ENCODE results near the gene CNTN5.

The CNTN5 gene

GRCh38 chr11:100205926-100206325 is 1185.2 kb downstream of the CNTN5 start:
- Histone ChIP-seq H2BK12ac (ENCODE audit: low read length in 2 of 2) (no peak overlapping the region), H3K4ac (ENCODE audit: low read depth in 1 of 2, low read length in 2 of 2) (no peak overlapping the region), H2AK5ac (ENCODE audit: low read length, severe bottlenecking) (no peak overlapping the region), H4K91ac (ENCODE audit: low read length) (no peak overlapping the region), H3K14ac (ENCODE audit: low read length in 2 of 2) (no peak overlapping the region), H3K4me3 (ENCODE audit: insufficient read depth in 1 of 2, low read depth in 1 of 2, low read length in 2 of 2) (no peak overlapping the region), H3K18ac (ENCODE audit: low read depth in 1 of 2, low read length in 2 of 2) (no peak overlapping the region), H3K9ac (ENCODE audit: low read length) (no peak overlapping the region), H3K27ac (ENCODE audit: low read length, poor library complexity, severe bottlenecking) (no peak overlapping the region), H2BK120ac (ENCODE audit: low read depth, low read length) (no peak overlapping the region), H4K8ac (ENCODE audit: low read length) (no peak overlapping the region), H2AFZ (ENCODE audit: low read depth, low read length) (no peak overlapping the region), H3K4me2 (ENCODE audit: low read length, poor library complexity, severe bottlenecking) (no peak overlapping the region), H2BK5ac (ENCODE audit: low read depth, low read length, poor library complexity, severe bottlenecking) (no peak overlapping the region), H3K9me3 (ENCODE audit: control insufficient read depth, low read length) (no peaks in the 10 kb centered on the region), H3K36me3 (ENCODE audit: control insufficient read depth in 1 of 2, insufficient read depth in 2 of 2, low read depth in 1 of 2, low read length in 2 of 2) (no peaks in the 10 kb centered on the region), H3K4me1 (ENCODE audit: control insufficient read depth, insufficient read depth, low read depth, low read length) (no peaks in the 10 kb centered on the region), H3K23ac (ENCODE audit: low read length in 2 of 2) (no peak overlapping the region), H2BK15ac (ENCODE audit: low read depth, poor library complexity, severe bottlenecking) (no peak overlapping the region), H3K27me3 (ENCODE audit: control insufficient read depth in 1 of 2, insufficient read depth in 1 of 2, low read length in 2 of 2) (no peaks in the 10 kb centered on the region), H3K79me1 (replicated peaks; ENCODE audit: low read length, poor library complexity, severe bottlenecking) (no peaks in the 10 kb centered on the region)
- WGBS: 65% methylated on average over 2 of the region's 2 CpGs
- no peak for DNase-seq

GRCh38 chr11:100208207-100208606 is 1187.5 kb downstream of the CNTN5 start:
- no peak overlapping the region for H3K4ac ChIP-seq (ENCODE audit: low read depth in 1 of 2, low read length in 2 of 2)
- H3K18ac ChIP-seq (ENCODE audit: low read depth in 1 of 2, low read length in 2 of 2): no peak overlapping the region
- no peak for DNase-seq
- no peak overlapping the region for H2BK5ac ChIP-seq (ENCODE audit: low read depth, low read length, poor library complexity, severe bottlenecking)
- H2AK5ac ChIP-seq (ENCODE audit: low read length, severe bottlenecking): no peak overlapping the region
- H3K9ac ChIP-seq (ENCODE audit: low read length): no peak overlapping the region
- H4K91ac ChIP-seq (ENCODE audit: low read length): no peak overlapping the region
- no peaks in the 10 kb centered on the region for H3K4me1 ChIP-seq (ENCODE audit: control insufficient read depth, insufficient read depth, low read depth, low read length)
- no peak overlapping the region for H2BK120ac ChIP-seq (ENCODE audit: low read depth, low read length)
- no peak overlapping the region for H3K14ac ChIP-seq (ENCODE audit: low read length in 2 of 2)
- H4K8ac ChIP-seq (ENCODE audit: low read length): no peak overlapping the region
- no peak overlapping the region for H3K4me2 ChIP-seq (ENCODE audit: low read length, poor library complexity, severe bottlenecking)
- no peak overlapping the region for H3K4me3 ChIP-seq (ENCODE audit: insufficient read depth in 1 of 2, low read depth in 1 of 2, low read length in 2 of 2)
- no peaks in the 10 kb centered on the region for H3K79me1 ChIP-seq (replicated peaks; ENCODE audit: low read length, poor library complexity, severe bottlenecking)
- 98% methylated on average over 2 of the region's 2 CpGs for WGBS
- no peak overlapping the region for H2AFZ ChIP-seq (ENCODE audit: low read depth, low read length)
- no peak overlapping the region for H3K23ac ChIP-seq (ENCODE audit: low read length in 2 of 2)
- H3K9me3 ChIP-seq (ENCODE audit: control insufficient read depth, low read length): no peaks in the 10 kb centered on the region
- no peak overlapping the region for H2BK15ac ChIP-seq (ENCODE audit: low read depth, poor library complexity, severe bottlenecking)
- no peak overlapping the region for H2BK12ac ChIP-seq (ENCODE audit: low read length in 2 of 2)
- no peaks in the 10 kb centered on the region for H3K27me3 ChIP-seq (ENCODE audit: control insufficient read depth in 1 of 2, insufficient read depth in 1 of 2, low read length in 2 of 2)
- H3K27ac ChIP-seq (ENCODE audit: low read length, poor library complexity, severe bottlenecking): no peak overlapping the region
- H3K36me3 ChIP-seq (ENCODE audit: control insufficient read depth in 1 of 2, insufficient read depth in 2 of 2, low read depth in 1 of 2, low read length in 2 of 2): no peaks in the 10 kb centered on the region

GRCh38 chr11:100214791-100215190 is 1194.0 kb downstream of the CNTN5 start:
- no peaks in the 10 kb centered on the region for H3K36me3 ChIP-seq (ENCODE audit: control insufficient read depth in 1 of 2, insufficient read depth in 2 of 2, low read depth in 1 of 2, low read length in 2 of 2)
- no peak overlapping the region for H2BK120ac ChIP-seq (ENCODE audit: low read depth, low read length)
- H2AK5ac ChIP-seq (ENCODE audit: low read length, severe bottlenecking): no peak overlapping the region
- H3K27ac ChIP-seq (ENCODE audit: low read length, poor library complexity, severe bottlenecking): no peak overlapping the region
- H3K4me1 ChIP-seq (ENCODE audit: control insufficient read depth, insufficient read depth, low read depth, low read length): no peaks in the 10 kb centered on the region
- WGBS: no CpG with 5 or more reads among the region's 1 CpG
- no peak overlapping the region for H3K4ac ChIP-seq (ENCODE audit: low read depth in 1 of 2, low read length in 2 of 2)
- H3K9me3 ChIP-seq (ENCODE audit: control insufficient read depth, low read length): no peaks in the 10 kb centered on the region
- no peak overlapping the region for H3K9ac ChIP-seq (ENCODE audit: low read length)
- no peak overlapping the region for H3K23ac ChIP-seq (ENCODE audit: low read length in 2 of 2)
- H2BK12ac ChIP-seq (ENCODE audit: low read length in 2 of 2): no peak overlapping the region
- no peak overlapping the region for H2BK5ac ChIP-seq (ENCODE audit: low read depth, low read length, poor library complexity, severe bottlenecking)
- H4K8ac ChIP-seq (ENCODE audit: low read length): no peak overlapping the region
- H3K4me2 ChIP-seq (ENCODE audit: low read length, poor library complexity, severe bottlenecking): no peak overlapping the region
- no peaks in the 10 kb centered on the region for H3K27me3 ChIP-seq (ENCODE audit: control insufficient read depth in 1 of 2, insufficient read depth in 1 of 2, low read length in 2 of 2)
- no peak overlapping the region for H3K14ac ChIP-seq (ENCODE audit: low read length in 2 of 2)
- no peak overlapping the region for H4K91ac ChIP-seq (ENCODE audit: low read length)
- no peak for DNase-seq
- H2BK15ac ChIP-seq (ENCODE audit: low read depth, poor library complexity, severe bottlenecking): no peak overlapping the region
- H2AFZ ChIP-seq (ENCODE audit: low read depth, low read length): no peak overlapping the region
- no peak overlapping the region for H3K18ac ChIP-seq (ENCODE audit: low read depth in 1 of 2, low read length in 2 of 2)
- no peak overlapping the region for H3K4me3 ChIP-seq (ENCODE audit: insufficient read depth in 1 of 2, low read depth in 1 of 2, low read length in 2 of 2)
- no peaks in the 10 kb centered on the region for H3K79me1 ChIP-seq (replicated peaks; ENCODE audit: low read length, poor library complexity, severe bottlenecking)

- Histone ChIP-seq H3K27ac (ENCODE audit: low read length, poor library complexity, severe bottlenecking) (no peak overlapping the region), H3K4me2 (ENCODE audit: low read length, poor library complexity, severe bottlenecking) (no peak overlapping the region), H2AFZ (ENCODE audit: low read depth, low read length) (no peak overlapping the region), H3K36me3 (ENCODE audit: control insufficient read depth in 1 of 2, insufficient read depth in 2 of 2, low read depth in 1 of 2, low read length in 2 of 2) (no peaks in the 10 kb centered on the region), H2BK120ac (ENCODE audit: low read depth, low read length) (no peak overlapping the region), H3K18ac (ENCODE audit: low read depth in 1 of 2, low read length in 2 of 2) (no peak overlapping the region), H2BK12ac (ENCODE audit: low read length in 2 of 2) (no peak overlapping the region), H2BK5ac (ENCODE audit: low read depth, low read length, poor library complexity, severe bottlenecking) (no peak overlapping the region), H2AK5ac (ENCODE audit: low read length, severe bottlenecking) (no peak overlapping the region), H4K8ac (ENCODE audit: low read length) (no peak overlapping the region), H2BK15ac (ENCODE audit: low read depth, poor library complexity, severe bottlenecking) (no peak overlapping the region), H3K4me3 (ENCODE audit: insufficient read depth in 1 of 2, low read depth in 1 of 2, low read length in 2 of 2) (no peak overlapping the region), H3K79me1 (replicated peaks; ENCODE audit: low read length, poor library complexity, severe bottlenecking) (no peaks in the 10 kb centered on the region), H3K4ac (ENCODE audit: low read depth in 1 of 2, low read length in 2 of 2) (no peak overlapping the region), H3K4me1 (ENCODE audit: control insufficient read depth, insufficient read depth, low read depth, low read length) (no peaks in the 10 kb centered on the region), H3K9ac (ENCODE audit: low read length) (no peak overlapping the region), H4K91ac (ENCODE audit: low read length) (no peak overlapping the region), H3K14ac (ENCODE audit: low read length in 2 of 2) (no peak overlapping the region), H3K27me3 (ENCODE audit: control insufficient read depth in 1 of 2, insufficient read depth in 1 of 2, low read length in 2 of 2) (no peaks in the 10 kb centered on the region), H3K9me3 (ENCODE audit: control insufficient read depth, low read length) (no peaks in the 10 kb centered on the region), H3K23ac (ENCODE audit: low read length in 2 of 2) (no peak overlapping the region)
- DNase-seq: no peak
- WGBS: 85% methylated on average over 3 of the region's 3 CpGs
Measured at GRCh38 chr11:100220801-100221200, 1200.1 kb downstream of the CNTN5 start.

Measured in mesenchymal stem cell (in vitro differentiated cells and primary cell).